ENCODE measurements around the gene A4GNT.
A peak's percentile ranks its signal among the peaks of the same experiment; 100 is the strongest.
"Not testable (repeated sequence)": the region's sequence is repeated elsewhere in the genome, so short reads cannot be mapped to it uniquely, and the experiment has no call there.

The A4GNT gene

DNA sequence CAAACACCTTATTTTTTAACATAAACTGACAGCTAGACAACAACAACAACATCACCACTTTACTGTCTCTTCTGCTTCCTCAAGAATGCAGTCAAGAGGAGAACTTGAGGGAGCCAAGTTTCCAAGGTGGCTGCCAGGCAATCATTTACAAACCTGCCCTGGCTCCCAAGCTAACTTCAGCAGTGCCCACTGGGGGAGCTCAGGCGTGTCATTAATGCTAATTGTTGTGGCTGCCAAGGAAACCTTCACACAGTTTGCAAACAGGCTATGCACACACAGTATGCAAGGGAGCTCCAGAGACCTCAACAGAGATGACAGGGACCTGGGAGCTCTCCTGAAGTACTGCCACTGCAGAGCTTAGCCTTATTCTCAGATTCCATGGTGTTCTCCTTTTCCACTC is 18.9 kb downstream of the A4GNT start:
- in situ Hi-C loops (cut with HindIII; ENCODE audit: low pct_unique_long_range_greater_than_20kb, low sequenced_read_pairs) = no loop called here
- DNase-seq (ENCODE audit: low read depth in 1 of 2, low spot score in 1 of 2) = no peak
- no peak for TF ChIP-seq JUND (IDR thresholded peaks at IDR 0.05; ENCODE audit: low read depth)

DNA sequence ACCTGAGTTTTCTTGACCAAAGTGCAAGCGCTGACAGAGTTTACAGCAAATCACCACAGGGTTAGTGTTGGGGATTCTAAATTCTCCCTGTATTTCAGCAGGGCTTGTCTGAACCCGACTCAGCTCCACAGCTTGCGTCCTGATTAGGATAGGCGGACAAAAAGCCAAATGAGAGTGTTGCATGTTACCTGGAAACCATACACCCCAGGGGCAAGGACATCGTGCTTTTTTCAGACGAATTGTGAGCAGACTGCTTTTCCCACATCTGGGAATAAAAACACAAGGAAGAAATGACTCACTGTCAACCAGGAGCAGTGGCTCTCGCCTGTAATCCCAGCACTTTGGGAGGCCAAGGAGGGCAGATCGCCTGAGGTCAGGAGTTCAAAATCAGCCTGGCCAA is 19.8 kb downstream of the A4GNT start:
- DNase-seq (ENCODE audit: low read depth in 1 of 2, low spot score in 1 of 2) = no peak
- in situ Hi-C loops (cut with HindIII; ENCODE audit: low pct_unique_long_range_greater_than_20kb, low sequenced_read_pairs) = no loop called here
- TF ChIP-seq JUND (IDR thresholded peaks at IDR 0.05; ENCODE audit: low read depth) = no peak

- no peak for DNase-seq (ENCODE audit: low read depth in 1 of 2, low spot score in 1 of 2)
- in situ Hi-C loops (cut with HindIII; ENCODE audit: low pct_unique_long_range_greater_than_20kb, low sequenced_read_pairs) = no loop called here
- TF ChIP-seq JUND (IDR thresholded peaks at IDR 0.05; ENCODE audit: low read depth) = no peak
Measured at GRCh38 chr3:138105598-138105997, 26.6 kb downstream of the A4GNT start.

DNA sequence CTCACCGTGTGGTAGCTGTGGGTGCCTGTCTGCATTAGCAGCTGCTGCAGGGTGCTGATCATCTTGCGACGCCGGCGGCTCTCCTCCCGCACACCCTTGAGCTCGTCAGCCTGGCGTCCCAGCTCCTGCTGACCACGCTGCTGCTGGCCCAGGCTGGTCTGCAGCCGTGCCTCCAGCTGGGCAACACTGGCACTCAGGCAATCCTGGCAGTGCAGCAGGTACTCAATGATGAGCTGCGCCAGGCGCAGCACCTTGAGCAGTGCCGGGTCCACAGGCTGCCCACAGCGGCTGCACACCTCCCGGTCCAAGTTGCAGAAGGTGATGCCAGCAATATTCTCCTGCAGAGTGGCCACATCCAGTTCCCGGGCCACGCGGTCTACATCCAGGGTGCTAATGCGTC is 28.7 kb downstream of the A4GNT start:
- in situ Hi-C loops (cut with HindIII; ENCODE audit: low pct_unique_long_range_greater_than_20kb, low sequenced_read_pairs) = no loop called here
- DNase-seq (ENCODE audit: low read depth in 1 of 2, low spot score in 1 of 2) = no peak
- TF ChIP-seq JUND (IDR thresholded peaks at IDR 0.05; ENCODE audit: low read depth) = no peak

GRCh38 chr3:138101351-138101940 is 30.7 kb downstream of the A4GNT start:
- DNase-seq (ENCODE audit: low read depth in 1 of 2, low spot score in 1 of 2); in situ Hi-C loops (cut with HindIII; ENCODE audit: low pct_unique_long_range_greater_than_20kb, low sequenced_read_pairs): not testable (repeated sequence)

- no peak for TF ChIP-seq JUND (IDR thresholded peaks at IDR 0.05; ENCODE audit: low read depth)
- no peak for DNase-seq (ENCODE audit: low read depth in 1 of 2, low spot score in 1 of 2)
- in situ Hi-C loops (cut with HindIII; ENCODE audit: low pct_unique_long_range_greater_than_20kb, low sequenced_read_pairs) = no loop called here
Measured at GRCh38 chr3:138099417-138099816, 32.8 kb downstream of the A4GNT start.

DNA sequence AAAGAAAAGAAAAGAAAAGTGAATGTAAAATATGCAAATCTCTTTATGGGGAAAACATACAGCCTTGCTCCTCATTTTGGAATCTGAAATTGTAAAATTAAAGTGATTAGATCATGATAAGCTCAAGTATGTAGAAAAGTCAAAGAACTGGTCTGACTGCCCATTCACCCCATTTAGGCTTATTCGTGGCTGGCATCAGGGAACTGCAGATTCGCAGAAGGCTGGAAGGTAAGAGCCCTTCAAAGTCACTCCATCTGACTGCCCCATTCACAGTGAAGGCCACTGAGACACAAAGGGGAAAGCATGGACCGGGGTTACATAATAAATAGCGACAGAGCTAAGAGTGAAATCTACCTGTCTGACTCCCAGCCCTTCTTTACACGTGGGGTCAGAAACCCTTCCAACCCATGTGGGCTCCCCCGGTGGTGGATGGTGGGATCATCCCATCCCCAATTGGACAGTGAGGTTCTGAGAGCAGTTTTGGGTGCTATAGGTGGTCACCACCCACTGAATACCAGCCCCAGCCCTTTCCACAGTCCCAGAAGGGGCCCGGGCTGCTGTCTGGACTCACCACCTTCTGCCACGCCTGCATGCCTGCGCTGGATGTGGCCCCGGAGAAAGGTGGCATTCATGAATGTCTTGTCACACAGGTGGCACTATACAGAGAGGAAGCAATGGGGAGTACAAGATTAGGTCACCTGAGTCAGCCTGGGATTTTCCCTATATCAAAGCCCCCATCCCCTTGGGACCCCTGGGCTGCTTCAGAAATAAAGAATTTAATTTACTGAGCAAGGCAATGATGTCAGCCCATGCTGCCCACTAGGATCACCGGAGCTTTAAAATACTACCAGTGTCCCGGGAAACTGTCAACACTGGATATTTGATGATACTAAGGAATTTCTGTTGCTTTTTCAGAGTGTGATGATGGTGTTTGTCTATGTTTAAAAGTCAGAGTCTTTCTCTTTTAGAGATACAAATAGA is 34.7 kb downstream of the A4GNT start:
- DNase-seq (ENCODE audit: low read depth in 1 of 2, low spot score in 1 of 2) = peak; percentile 29 to 31
- in situ Hi-C loops (cut with HindIII; ENCODE audit: low pct_unique_long_range_greater_than_20kb, low sequenced_read_pairs) = no loop called here
- TF ChIP-seq JUND (IDR thresholded peaks at IDR 0.05; ENCODE audit: low read depth) = no peak

DNA sequence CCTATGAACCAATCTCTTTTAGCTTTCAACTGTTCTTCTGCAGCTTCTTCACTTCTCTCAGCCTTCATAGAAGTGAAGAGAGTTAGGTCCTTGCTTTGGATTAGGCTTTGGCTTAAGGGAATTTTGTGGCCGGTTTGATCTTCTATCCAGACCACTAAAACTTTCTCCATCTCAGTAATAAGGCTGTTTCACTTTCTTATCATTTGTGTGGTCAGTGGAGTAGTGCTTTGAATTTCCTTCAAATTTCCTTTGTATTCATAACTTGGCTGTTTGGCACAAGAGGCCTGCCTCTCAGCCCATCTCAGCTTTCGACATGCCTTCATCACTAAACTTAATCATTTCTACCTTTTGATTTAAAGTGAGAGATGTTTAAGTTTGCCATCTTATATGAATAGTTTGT is 38.5 kb downstream of the A4GNT start:
- in situ Hi-C loops (cut with HindIII; ENCODE audit: low pct_unique_long_range_greater_than_20kb, low sequenced_read_pairs) = no loop called here
- TF ChIP-seq JUND (IDR thresholded peaks at IDR 0.05; ENCODE audit: low read depth) = no peak
- no peak for DNase-seq (ENCODE audit: low read depth in 1 of 2, low spot score in 1 of 2)

DNA sequence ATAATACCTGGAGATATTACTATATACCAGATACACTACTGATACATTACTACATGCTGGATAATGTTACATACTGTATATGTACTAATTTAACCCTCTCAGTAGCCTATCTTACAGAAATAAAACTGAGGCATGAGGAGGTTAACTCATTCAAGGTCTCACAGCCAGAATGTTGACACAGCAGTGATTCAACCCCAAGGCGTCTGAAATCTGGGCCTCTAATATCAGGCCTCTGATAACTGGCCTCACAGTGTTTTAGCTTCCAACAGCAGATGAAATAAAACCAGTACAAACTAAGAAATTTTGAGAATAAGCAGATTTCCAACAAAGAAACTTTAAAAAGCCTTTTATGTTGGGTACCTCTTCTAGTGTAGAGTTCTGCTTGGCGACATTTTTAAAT is 40.2 kb downstream of the A4GNT start:
- TF ChIP-seq JUND (IDR thresholded peaks at IDR 0.05; ENCODE audit: low read depth) = no peak
- no peak for DNase-seq (ENCODE audit: low read depth in 1 of 2, low spot score in 1 of 2)
- in situ Hi-C loops (cut with HindIII; ENCODE audit: low pct_unique_long_range_greater_than_20kb, low sequenced_read_pairs) = no loop called here

GRCh38 chr3:138089091-138089490 is 43.1 kb downstream of the A4GNT start:
- no peak for DNase-seq (ENCODE audit: low read depth in 1 of 2, low spot score in 1 of 2)
- in situ Hi-C loops (cut with HindIII; ENCODE audit: low pct_unique_long_range_greater_than_20kb, low sequenced_read_pairs) = no loop called here
- no peak for TF ChIP-seq JUND (IDR thresholded peaks at IDR 0.05; ENCODE audit: low read depth)

DNA sequence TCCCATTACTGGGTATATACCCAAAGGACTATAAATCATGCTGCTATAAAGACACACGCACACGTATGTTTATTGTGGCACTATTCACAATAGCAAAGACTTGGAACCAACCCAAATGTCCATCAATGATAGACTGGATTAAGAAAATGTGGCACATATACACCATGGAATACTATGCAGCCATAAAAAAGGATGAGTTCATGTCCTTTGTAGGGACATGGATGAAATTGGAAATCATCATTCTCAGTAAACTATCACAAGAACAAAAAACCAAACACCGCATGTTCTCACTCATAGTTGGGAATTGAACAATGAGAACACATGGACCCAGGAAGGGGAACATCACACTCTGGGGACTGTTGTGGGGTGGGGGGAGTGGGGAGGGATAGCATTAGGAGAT is 46.4 kb downstream of the A4GNT start:
- in situ Hi-C loops (cut with HindIII; ENCODE audit: low pct_unique_long_range_greater_than_20kb, low sequenced_read_pairs); DNase-seq (ENCODE audit: low read depth in 1 of 2, low spot score in 1 of 2): not testable (repeated sequence)

DNA sequence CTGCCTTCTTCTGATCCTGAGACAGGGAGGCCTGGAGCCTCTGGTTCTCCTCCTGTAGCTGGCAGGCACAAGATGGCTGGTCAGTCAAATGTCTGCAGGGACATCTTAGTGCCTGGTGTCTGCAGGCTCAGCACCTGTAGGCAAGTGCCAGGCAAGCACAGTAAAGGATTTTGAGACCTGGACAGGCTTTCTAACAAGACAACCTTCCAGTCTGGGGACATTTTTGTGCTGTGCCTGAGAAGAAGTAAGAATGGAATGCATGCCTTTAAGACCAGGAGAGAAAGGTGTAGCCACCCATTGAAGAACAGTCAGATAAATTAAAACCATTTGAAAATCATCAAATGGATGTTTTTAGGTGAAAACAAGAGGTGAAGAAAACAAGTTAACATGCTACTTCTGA is 48.0 kb downstream of the A4GNT start:
- TF ChIP-seq JUND (IDR thresholded peaks at IDR 0.05; ENCODE audit: low read depth) = no peak

DNA sequence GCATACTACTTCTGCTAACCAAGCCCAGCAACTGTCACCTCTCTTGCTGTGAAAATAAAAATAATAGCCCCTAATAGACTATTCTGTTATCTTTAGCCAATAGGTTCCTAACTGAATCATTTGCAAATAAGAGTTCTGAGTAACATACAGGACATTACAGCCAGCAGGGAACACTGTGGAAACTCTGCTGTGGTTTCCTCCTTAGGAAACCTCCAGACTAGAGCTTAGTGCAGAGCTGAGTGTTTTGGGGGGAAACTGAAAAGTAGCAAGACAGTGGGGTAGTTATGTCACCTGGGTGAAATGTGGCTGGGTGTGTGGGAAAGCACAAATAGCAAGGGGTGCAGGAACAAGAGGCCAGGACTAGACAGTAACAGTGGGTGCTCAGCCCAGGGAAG is 49.2 kb downstream of the A4GNT start:
- in situ Hi-C loops (cut with HindIII; ENCODE audit: low pct_unique_long_range_greater_than_20kb, low sequenced_read_pairs) = no loop called here
- no peak for DNase-seq (ENCODE audit: low read depth in 1 of 2, low spot score in 1 of 2)
- TF ChIP-seq JUND (IDR thresholded peaks at IDR 0.05; ENCODE audit: low read depth) = no peak

More for the DNA sequence above, 48.0 kb downstream of the A4GNT start:
- in situ Hi-C loops (cut with HindIII; ENCODE audit: low pct_unique_long_range_greater_than_20kb, low sequenced_read_pairs) = no loop called here
- DNase-seq (ENCODE audit: low read depth in 1 of 2, low spot score in 1 of 2) = peak in 1 of 2 experiments; percentile 25

Measured in T47D (cell line).